Measurements from ENCODE around the gene OR4D5. TPM values are rescaled to one million over a fixed set of nuclear protein-coding genes. Genes with fewer than 3 reads are reported as not detected.

The OR4D5 gene
- total RNA-seq (2022; extraction: Qiagen RNA extraction), result not detected in 5 replicates

GRCh38 chr11:123939317-123939716 lies at the start of gene OR4D5:
Gene OR4D5 (plus strand): TSS chr11:123939617. CDS start chr11:123939617, 0 bp downstream.

DNA sequence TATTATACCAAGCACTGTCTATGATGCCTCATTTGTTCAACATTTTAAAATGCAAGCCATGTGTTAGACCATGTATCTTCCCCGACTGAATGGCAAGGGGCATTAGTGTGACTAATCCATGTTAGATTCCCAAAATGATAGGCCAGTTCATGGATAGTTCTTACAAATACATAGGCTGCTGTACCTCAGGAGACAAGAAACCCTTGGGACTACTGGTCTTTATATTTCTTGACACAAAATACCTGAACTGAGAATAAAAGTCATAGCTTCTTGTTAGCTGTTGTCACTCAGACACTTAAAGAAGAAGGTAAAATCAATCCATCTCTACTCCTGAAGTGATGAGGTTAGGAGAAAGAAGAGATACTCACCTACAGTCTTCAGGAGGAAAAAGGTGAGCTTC lies 37.5 kb upstream of the OR4D5 start, which contains the start of gene OR8D4:
OR8D4 (plus strand) TSS at position 301 of the 400 bp plus-strand sequence. CDS start 4,265 bp downstream, outside the sequence.

DNA sequence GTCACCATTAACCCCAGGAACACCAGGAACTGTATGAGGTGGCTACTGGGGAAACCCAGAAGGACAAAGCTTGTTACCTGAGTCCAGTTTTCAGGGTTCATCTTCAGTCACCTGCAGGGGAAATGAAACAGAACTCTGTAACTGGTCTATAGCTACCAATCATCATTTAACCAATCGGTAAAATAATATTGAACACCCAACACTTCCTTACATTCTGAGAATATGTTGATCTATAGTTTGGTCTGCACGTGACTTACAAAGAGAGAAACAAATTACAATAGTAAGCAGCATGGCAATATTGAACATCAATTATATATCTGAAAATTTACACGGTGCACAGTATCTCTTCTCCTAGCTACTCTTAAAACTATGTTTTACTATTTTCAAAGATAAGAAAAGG lies 4.3 kb downstream of the OR4D5 start, which contains the start of gene OR6T1:
OR6T1 (minus strand) TSS at position 101 of the 400 bp plus-strand sequence; CDS start at position 101, 0 bp downstream.

GRCh38 chr11:123977731-123978347 lies 38.4 kb downstream of the OR4D5 start, which contains the start of gene OR10S1:
Gene OR10S1 (minus strand): TSS chr11:123977781. CDS start chr11:123977664, 117 bp downstream.

Other genes starting within 250 kb of the OR4D5 start
- 8.7 to 10.4 TPM (median 9.6 TPM) in 5 replicates for gene ZNF202, start 198.0 kb upstream of the OR4D5 start, total RNA-seq (2022; extraction: Qiagen RNA extraction)
- not detected in 5 replicates for gene OR6X1, start 185.1 kb upstream of the OR4D5 start, total RNA-seq (2022; extraction: Qiagen RNA extraction)
- not detected in 5 replicates for gene OR6M1, start 133.3 kb upstream of the OR4D5 start, total RNA-seq (2022; extraction: Qiagen RNA extraction)
- gene TMEM225, start 53.9 kb upstream of the OR4D5 start, total RNA-seq (2022; extraction: Qiagen RNA extraction), result not detected in 5 replicates
- not detected in 5 replicates for gene OR8D4, start 37.5 kb upstream of the OR4D5 start, total RNA-seq (2022; extraction: Qiagen RNA extraction)
- not detected in 5 replicates for gene OR6T1, start 4.2 kb downstream of the OR4D5 start, total RNA-seq (2022; extraction: Qiagen RNA extraction)
- gene OR10S1, start 38.2 kb downstream of the OR4D5 start, total RNA-seq (2022; extraction: Qiagen RNA extraction), result not detected in 5 replicates
- gene OR10G6, start 55.5 kb downstream of the OR4D5 start, total RNA-seq (2022; extraction: Qiagen RNA extraction), result not detected in 5 replicates
- not detected in 5 replicates for gene OR10G4, start 73.4 kb downstream of the OR4D5 start, total RNA-seq (2022; extraction: Qiagen RNA extraction)
- not detected in 5 replicates for gene OR10G9, start 83.4 kb downstream of the OR4D5 start, total RNA-seq (2022; extraction: Qiagen RNA extraction)
- not detected in 5 replicates for gene OR10G8, start 87.2 kb downstream of the OR4D5 start, total RNA-seq (2022; extraction: Qiagen RNA extraction)
- not detected in 5 replicates for gene OR10G7, start 101.7 kb downstream of the OR4D5 start, total RNA-seq (2022; extraction: Qiagen RNA extraction)
- gene VWA5A, start 175.8 kb downstream of the OR4D5 start, total RNA-seq (2022; extraction: Qiagen RNA extraction), result 0.09 to 0.28 TPM (median 0.24 TPM) in 5 replicates
- gene OR10D3, start 243.7 kb downstream of the OR4D5 start, total RNA-seq (2022; extraction: Qiagen RNA extraction), result not detected in 5 replicates